NB4 (cell line): Measurements from ENCODE around the gene ZNF32.

Experiments used
- MYC ChIP-seq: IDR thresholded peaks from 2 replicates; pipeline ENCODE4 v1.6.1; 2011; ENCODE audit warnings: low read depth, low read length
- POLR2A ChIP-seq: IDR thresholded peaks from 2 replicates; pipeline ENCODE4 v1.6.1; 2011; ENCODE audit warnings: mild to moderate bottlenecking; ENCODE audit not compliant: insufficient read length; ENCODE audit errors: extremely low read depth
- TF ChIP-seq, protein P1 (sequence below): IDR thresholded peaks from one replicate; pipeline ENCODE4 v1.5.1; 2012; ENCODE audit warnings: low read depth, low read length
- TF ChIP-seq, protein P2 (sequence below): IDR thresholded peaks from 2 replicates; pipeline ENCODE4 v1.6.1; 2011; ENCODE audit warnings: low read depth, low read length

DNA sequence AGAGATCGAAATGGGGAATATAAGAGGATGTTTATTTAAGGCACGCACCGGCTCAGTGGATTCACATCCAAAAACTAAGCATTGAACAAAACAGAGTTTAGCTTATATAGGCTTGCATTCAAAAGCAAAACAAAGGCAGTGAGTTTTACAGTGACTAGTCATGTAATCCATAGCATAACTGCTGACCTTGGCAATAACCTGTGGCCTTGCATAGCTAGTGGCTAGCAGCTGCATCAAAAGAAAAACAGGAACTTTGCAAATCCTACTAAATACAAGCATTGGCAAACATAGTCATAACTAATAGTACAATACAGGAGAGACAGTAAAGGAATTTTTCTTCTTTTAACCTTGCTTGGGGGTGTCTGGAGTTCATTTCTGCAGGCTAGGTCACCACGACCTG lies 52.1 kb downstream of the ZNF32 start:
- TF ChIP-seq, protein P1, sequence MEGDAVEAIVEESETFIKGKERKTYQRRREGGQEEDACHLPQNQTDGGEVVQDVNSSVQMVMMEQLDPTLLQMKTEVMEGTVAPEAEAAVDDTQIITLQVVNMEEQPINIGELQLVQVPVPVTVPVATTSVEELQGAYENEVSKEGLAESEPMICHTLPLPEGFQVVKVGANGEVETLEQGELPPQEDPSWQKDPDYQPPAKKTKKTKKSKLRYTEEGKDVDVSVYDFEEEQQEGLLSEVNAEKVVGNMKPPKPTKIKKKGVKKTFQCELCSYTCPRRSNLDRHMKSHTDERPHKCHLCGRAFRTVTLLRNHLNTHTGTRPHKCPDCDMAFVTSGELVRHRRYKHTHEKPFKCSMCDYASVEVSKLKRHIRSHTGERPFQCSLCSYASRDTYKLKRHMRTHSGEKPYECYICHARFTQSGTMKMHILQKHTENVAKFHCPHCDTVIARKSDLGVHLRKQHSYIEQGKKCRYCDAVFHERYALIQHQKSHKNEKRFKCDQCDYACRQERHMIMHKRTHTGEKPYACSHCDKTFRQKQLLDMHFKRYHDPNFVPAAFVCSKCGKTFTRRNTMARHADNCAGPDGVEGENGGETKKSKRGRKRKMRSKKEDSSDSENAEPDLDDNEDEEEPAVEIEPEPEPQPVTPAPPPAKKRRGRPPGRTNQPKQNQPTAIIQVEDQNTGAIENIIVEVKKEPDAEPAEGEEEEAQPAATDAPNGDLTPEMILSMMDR: no peak
- TF ChIP-seq POLR2A (no peak), MYC (no peak)
- TF ChIP-seq, protein P2, sequence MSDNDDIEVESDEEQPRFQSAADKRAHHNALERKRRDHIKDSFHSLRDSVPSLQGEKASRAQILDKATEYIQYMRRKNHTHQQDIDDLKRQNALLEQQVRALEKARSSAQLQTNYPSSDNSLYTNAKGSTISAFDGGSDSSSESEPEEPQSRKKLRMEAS: no peak
